ENCODE data around the gene RSPH1. TPM values are rescaled to one million over a fixed set of nuclear protein-coding genes. Genes with fewer than 3 reads are reported as not detected.

The RSPH1 gene
- total RNA-seq, 1 donor: not detected

DNA sequence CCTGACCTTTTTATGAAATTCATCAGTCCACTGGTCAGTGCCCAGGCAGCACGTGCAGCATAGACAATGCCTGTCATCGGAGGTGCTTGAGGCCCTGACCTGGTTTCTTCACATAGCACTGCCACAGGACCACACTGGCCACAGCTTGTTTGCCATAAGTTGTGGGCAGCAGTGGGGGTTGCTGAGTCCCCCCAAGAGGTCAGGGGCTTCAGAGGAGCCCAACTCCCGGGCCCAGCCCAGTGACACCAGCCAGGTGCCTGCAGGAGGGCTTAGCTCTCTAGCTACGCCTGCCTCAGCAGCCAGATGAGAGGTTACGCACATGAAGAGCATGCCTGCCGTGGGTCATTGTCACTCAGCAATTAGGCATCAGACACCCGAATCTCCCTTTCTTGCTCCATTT lies 50.7 kb downstream of the RSPH1 start:
- Histone ChIP-seq H3K4me2 (ENCODE audit: insufficient read depth, low read length) (no peak overlapping the region), H3K4me1 (ENCODE audit: insufficient read depth, low read length) (no peaks in the 10 kb centered on the region), H4K20me1 (ENCODE audit: insufficient read depth, low read length) (no peaks in the 10 kb centered on the region), H3K79me2 (ENCODE audit: insufficient read depth, low read length) (no peaks in the 10 kb centered on the region), H3K27ac (ENCODE audit: low read depth, low read length) (no peak overlapping the region), H3K9me3 (ENCODE audit: low read depth, low read length) (no peaks in the 10 kb centered on the region), H3K36me3 (ENCODE audit: insufficient read depth, low read length) (no peaks in the 10 kb centered on the region), H3K4me3 (ENCODE audit: insufficient read depth, low read length) (no peak overlapping the region), H2AFZ (ENCODE audit: low read length) (no peak overlapping the region), H3K27me3 (ENCODE audit: insufficient read depth, low read length) (no peaks in the 10 kb centered on the region)
- DNase-seq (ENCODE audit: insufficient read length, low spot score, missing footprints): no peak
- TF ChIP-seq, protein P1, sequence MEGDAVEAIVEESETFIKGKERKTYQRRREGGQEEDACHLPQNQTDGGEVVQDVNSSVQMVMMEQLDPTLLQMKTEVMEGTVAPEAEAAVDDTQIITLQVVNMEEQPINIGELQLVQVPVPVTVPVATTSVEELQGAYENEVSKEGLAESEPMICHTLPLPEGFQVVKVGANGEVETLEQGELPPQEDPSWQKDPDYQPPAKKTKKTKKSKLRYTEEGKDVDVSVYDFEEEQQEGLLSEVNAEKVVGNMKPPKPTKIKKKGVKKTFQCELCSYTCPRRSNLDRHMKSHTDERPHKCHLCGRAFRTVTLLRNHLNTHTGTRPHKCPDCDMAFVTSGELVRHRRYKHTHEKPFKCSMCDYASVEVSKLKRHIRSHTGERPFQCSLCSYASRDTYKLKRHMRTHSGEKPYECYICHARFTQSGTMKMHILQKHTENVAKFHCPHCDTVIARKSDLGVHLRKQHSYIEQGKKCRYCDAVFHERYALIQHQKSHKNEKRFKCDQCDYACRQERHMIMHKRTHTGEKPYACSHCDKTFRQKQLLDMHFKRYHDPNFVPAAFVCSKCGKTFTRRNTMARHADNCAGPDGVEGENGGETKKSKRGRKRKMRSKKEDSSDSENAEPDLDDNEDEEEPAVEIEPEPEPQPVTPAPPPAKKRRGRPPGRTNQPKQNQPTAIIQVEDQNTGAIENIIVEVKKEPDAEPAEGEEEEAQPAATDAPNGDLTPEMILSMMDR (IDR thresholded peaks at IDR 0.05; ENCODE audit: extremely low read depth, low read depth, low read length): no peak

- no peak overlapping the region for H3K4me3 ChIP-seq (ENCODE audit: insufficient read depth, low read length)
- no peak overlapping the region for H2AFZ ChIP-seq (ENCODE audit: low read length)
- no peaks in the 10 kb centered on the region for H3K9me3 ChIP-seq (ENCODE audit: low read depth, low read length)
- no peak overlapping the region for H3K27ac ChIP-seq (ENCODE audit: low read depth, low read length)
- H3K4me1 ChIP-seq (ENCODE audit: insufficient read depth, low read length): no peaks in the 10 kb centered on the region
- no peaks in the 10 kb centered on the region for H3K36me3 ChIP-seq (ENCODE audit: insufficient read depth, low read length)
- no peak overlapping the region for H3K4me2 ChIP-seq (ENCODE audit: insufficient read depth, low read length)
- no peak for DNase-seq (ENCODE audit: insufficient read length, low spot score, missing footprints)
- no peaks in the 10 kb centered on the region for H3K79me2 ChIP-seq (ENCODE audit: insufficient read depth, low read length)
- H3K27me3 ChIP-seq (ENCODE audit: insufficient read depth, low read length): no peaks in the 10 kb centered on the region
- H4K20me1 ChIP-seq (ENCODE audit: insufficient read depth, low read length): no peaks in the 10 kb centered on the region
- TF ChIP-seq, protein P1 (IDR thresholded peaks at IDR 0.05; ENCODE audit: extremely low read depth, low read depth, low read length): no peak
Measured at GRCh38 chr21:42444745-42445059, 51.3 kb downstream of the RSPH1 start.

GRCh38 chr21:42443876-42444744 lies 51.9 kb downstream of the RSPH1 start:
- Histone ChIP-seq H3K27ac (ENCODE audit: low read depth, low read length) (no peak overlapping the region), H2AFZ (ENCODE audit: low read length) (no peak overlapping the region), H3K4me3 (ENCODE audit: insufficient read depth, low read length) (no peak overlapping the region), H3K79me2 (ENCODE audit: insufficient read depth, low read length) (no peaks in the 10 kb centered on the region), H4K20me1 (ENCODE audit: insufficient read depth, low read length) (no peaks in the 10 kb centered on the region), H3K36me3 (ENCODE audit: insufficient read depth, low read length) (no peaks in the 10 kb centered on the region), H3K4me2 (ENCODE audit: insufficient read depth, low read length) (no peak overlapping the region), H3K4me1 (ENCODE audit: insufficient read depth, low read length) (no peaks in the 10 kb centered on the region), H3K27me3 (ENCODE audit: insufficient read depth, low read length) (no peaks in the 10 kb centered on the region), H3K9me3 (ENCODE audit: low read depth, low read length) (no peaks in the 10 kb centered on the region)
- DNase-seq (ENCODE audit: insufficient read length, low spot score, missing footprints): no peak
- TF ChIP-seq, protein P1 (IDR thresholded peaks at IDR 0.05; ENCODE audit: extremely low read depth, low read depth, low read length): no peak

GRCh38 chr21:42443181-42443785 lies 52.7 kb downstream of the RSPH1 start:
- no peak overlapping the region for H2AFZ ChIP-seq (ENCODE audit: low read length)

More at GRCh38 chr21:42443181-42443785, 52.7 kb downstream of the RSPH1 start:
- Histone ChIP-seq H3K4me1 (ENCODE audit: insufficient read depth, low read length) (no peaks in the 10 kb centered on the region), H3K9me3 (ENCODE audit: low read depth, low read length) (no peaks in the 10 kb centered on the region), H3K79me2 (ENCODE audit: insufficient read depth, low read length) (no peaks in the 10 kb centered on the region), H3K27ac (ENCODE audit: low read depth, low read length) (no peak overlapping the region), H4K20me1 (ENCODE audit: insufficient read depth, low read length) (no peaks in the 10 kb centered on the region), H3K4me3 (ENCODE audit: insufficient read depth, low read length) (no peak overlapping the region), H3K4me2 (ENCODE audit: insufficient read depth, low read length) (no peak overlapping the region), H3K36me3 (ENCODE audit: insufficient read depth, low read length) (no peaks in the 10 kb centered on the region), H3K27me3 (ENCODE audit: insufficient read depth, low read length) (no peaks in the 10 kb centered on the region)
- TF ChIP-seq, protein P1 (IDR thresholded peaks at IDR 0.05; ENCODE audit: extremely low read depth, low read depth, low read length): no peak
- no peak for DNase-seq (ENCODE audit: insufficient read length, low spot score, missing footprints)
